IPS-20b (cell line): ENCODE measurements around the gene HSD17B14.
"Not testable (repeated sequence)": the region's sequence is repeated elsewhere in the genome, so short reads cannot be mapped to it uniquely, and the experiment has no call there.

ENCODE experiments used
- H3K27ac ChIP-seq: one replicate; pipeline ENCODE4 v1.5.1; 2013; ENCODE audit warnings: low read length
- H3K27me3 ChIP-seq: 2 replicates; pipeline ENCODE4 v1.6.1; 2013; ENCODE audit warnings: mild to moderate bottlenecking, low read length, inconsistent platforms; ENCODE audit not compliant: insufficient read depth
- H3K36me3 ChIP-seq: 2 replicates; pipeline ENCODE4 v1.6.1; 2013; ENCODE audit warnings: low read depth, mild to moderate bottlenecking, inconsistent platforms, low read length, moderate library complexity; ENCODE audit not compliant: insufficient read depth
- H3K4me1 ChIP-seq: 2 replicates; pipeline ENCODE4 v1.6.1; 2013; ENCODE audit warnings: mild to moderate bottlenecking, control low read depth, inconsistent platforms, low read length, moderate library complexity; ENCODE audit not compliant: insufficient read depth
- H3K4me3 ChIP-seq: 2 replicates; pipeline ENCODE4 v1.5.1; 2013; ENCODE audit warnings: mild to moderate bottlenecking, low read length, inconsistent platforms
- H3K9ac ChIP-seq: 2 replicates; pipeline ENCODE4 v1.6.1; 2013; ENCODE audit warnings: low read depth, mild to moderate bottlenecking, inconsistent platforms, low read length, moderate library complexity
- H3K9me3 ChIP-seq: 2 replicates; pipeline ENCODE4 v1.6.1; 2013; ENCODE audit warnings: mild to moderate bottlenecking, low read depth, low read length, inconsistent platforms; ENCODE audit not compliant: insufficient read depth

HSD17B14 gene

GRCh38 chr19:48861313-48861712 is 25.0 kb upstream of the HSD17B14 start:
- Histone ChIP-seq H3K9me3 (no peaks in the 10 kb centered on the region), H3K27me3 (no peaks in the 10 kb centered on the region), H3K4me3 (no peak overlapping the region), H3K4me1 (no peaks in the 10 kb centered on the region), H3K9ac (no peak overlapping the region), H3K36me3 (no peaks in the 10 kb centered on the region), H3K27ac (no peak overlapping the region)

- Histone ChIP-seq H3K4me3 (no peak overlapping the region), H3K27me3 (no peaks in the 10 kb centered on the region), H3K4me1 (no peaks in the 10 kb centered on the region), H3K9ac (no peak overlapping the region), H3K36me3 (no peaks in the 10 kb centered on the region), H3K9me3 (no peaks in the 10 kb centered on the region), H3K27ac (no peak overlapping the region)
Measured at GRCh38 chr19:48859711-48860572, 23.7 kb upstream of the HSD17B14 start.

GRCh38 chr19:48858984-48859710 is 22.9 kb upstream of the HSD17B14 start:
- no peaks in the 10 kb centered on the region for H3K9me3 ChIP-seq
- H3K27me3 ChIP-seq = no peaks in the 10 kb centered on the region
- no peak overlapping the region for H3K27ac ChIP-seq
- no peaks in the 10 kb centered on the region for H3K36me3 ChIP-seq
- H3K4me3 ChIP-seq = no peak overlapping the region
- H3K9ac ChIP-seq = no peak overlapping the region
- H3K4me1 ChIP-seq = no peaks in the 10 kb centered on the region

GRCh38 chr19:48856921-48857320 is 20.6 kb upstream of the HSD17B14 start:
- H3K27ac ChIP-seq = no peak overlapping the region
- no peak overlapping the region for H3K9ac ChIP-seq
- no peaks in the 10 kb centered on the region for H3K36me3 ChIP-seq

GRCh38 chr19:48854103-48854502 is 17.8 kb upstream of the HSD17B14 start:
- no peak overlapping the region for H3K9ac ChIP-seq
- no peaks in the 10 kb centered on the region for H3K9me3 ChIP-seq
- H3K4me1 ChIP-seq = no peaks in the 10 kb centered on the region
- no peaks in the 10 kb centered on the region for H3K27me3 ChIP-seq
- H3K27ac ChIP-seq = no peak overlapping the region
- H3K36me3 ChIP-seq = no peaks in the 10 kb centered on the region
- no peak overlapping the region for H3K4me3 ChIP-seq

More at GRCh38 chr19:48856921-48857320, 20.6 kb upstream of the HSD17B14 start:
- Histone ChIP-seq H3K4me3 (no peak overlapping the region), H3K27me3 (no peaks in the 10 kb centered on the region), H3K9me3 (no peaks in the 10 kb centered on the region), H3K4me1 (no peaks in the 10 kb centered on the region)

GRCh38 chr19:48853483-48853882 is 17.2 kb upstream of the HSD17B14 start:
- H3K27me3 ChIP-seq = no peaks in the 10 kb centered on the region
- no peak overlapping the region for H3K9ac ChIP-seq
- no peaks in the 10 kb centered on the region for H3K4me1 ChIP-seq
- H3K36me3 ChIP-seq = no peaks in the 10 kb centered on the region
- no peak overlapping the region for H3K27ac ChIP-seq
- no peak overlapping the region for H3K4me3 ChIP-seq
- no peaks in the 10 kb centered on the region for H3K9me3 ChIP-seq

GRCh38 chr19:48852292-48852691 is 16.0 kb upstream of the HSD17B14 start:
- Histone ChIP-seq H3K27ac (no peak overlapping the region), H3K27me3 (no peaks in the 10 kb centered on the region), H3K4me1 (no peaks in the 10 kb centered on the region), H3K36me3 (no peaks in the 10 kb centered on the region), H3K9me3 (no peaks in the 10 kb centered on the region), H3K9ac (no peak overlapping the region), H3K4me3 (no peak overlapping the region)

GRCh38 chr19:48846659-48847058 is 10.4 kb upstream of the HSD17B14 start:
- H3K9me3 ChIP-seq, H3K27me3 ChIP-seq, H3K36me3 ChIP-seq, H3K4me3 ChIP-seq, H3K27ac ChIP-seq, H3K9ac ChIP-seq, H3K4me1 ChIP-seq: not testable (repeated sequence)

- no peaks in the 10 kb centered on the region for H3K27me3 ChIP-seq
- no peak overlapping the region for H3K9ac ChIP-seq
- no peak overlapping the region for H3K4me3 ChIP-seq
- no peak overlapping the region for H3K27ac ChIP-seq
- no peaks in the 10 kb centered on the region for H3K4me1 ChIP-seq
- H3K36me3 ChIP-seq = peaks cover 10% of the 10 kb centered on the region; the same call in 1 of the 2 replicates
- no peaks in the 10 kb centered on the region for H3K9me3 ChIP-seq
Measured at GRCh38 chr19:48845384-48845783, 9.1 kb upstream of the HSD17B14 start.

- Histone ChIP-seq H3K27ac (no peak overlapping the region), H3K9me3 (no peaks in the 10 kb centered on the region), H3K4me1 (no peaks in the 10 kb centered on the region), H3K36me3 (peaks cover 10% of the 10 kb centered on the region; the same call in 1 of the 2 replicates), H3K27me3 (no peaks in the 10 kb centered on the region), H3K4me3 (no peak overlapping the region), H3K9ac (no peak overlapping the region)
Measured at GRCh38 chr19:48844472-48844871, 8.2 kb upstream of the HSD17B14 start.

GRCh38 chr19:48842789-48843162 is 6.5 kb upstream of the HSD17B14 start:
- Histone ChIP-seq H3K4me3 (no peak overlapping the region), H3K36me3 (peaks cover 10% of the 10 kb centered on the region; the same call in 1 of the 2 replicates), H3K9ac (no peak overlapping the region), H3K9me3 (no peaks in the 10 kb centered on the region), H3K27me3 (no peaks in the 10 kb centered on the region), H3K4me1 (no peaks in the 10 kb centered on the region), H3K27ac (no peak overlapping the region)

GRCh38 chr19:48841571-48841970 is 5.3 kb upstream of the HSD17B14 start:
- H3K4me3 ChIP-seq = no peak overlapping the region
- H3K36me3 ChIP-seq = peaks cover 10% of the 10 kb centered on the region; the same call in 1 of the 2 replicates
- H3K9me3 ChIP-seq = no peaks in the 10 kb centered on the region
- no peaks in the 10 kb centered on the region for H3K27me3 ChIP-seq
- no peaks in the 10 kb centered on the region for H3K4me1 ChIP-seq
- no peak overlapping the region for H3K9ac ChIP-seq
- H3K27ac ChIP-seq = no peak overlapping the region
